HG03095 (cell line): ENCODE measurements around the gene SMIM44.
"Not testable (repeated sequence)": the region's sequence is repeated elsewhere in the genome, so short reads cannot be mapped to it uniquely, and the experiment has no call there.

Experiments used
- ATAC-seq: cut with Tn5 transposase; IDR thresholded peaks from one replicate; pipeline ENCODE4 v1.9.1; 2021; ENCODE audit warnings: moderate library complexity; ENCODE audit not compliant: unreplicated experiment

SMIM44 gene

GRCh38 chr19:3483226-3483628, at the start of gene SMIM44:
Gene SMIM44, minus strand, starts transcription at chr19:3483441. Its CDS starts 38 bp downstream, at chr19:3483403.
- ATAC-seq = no peak

DNA sequence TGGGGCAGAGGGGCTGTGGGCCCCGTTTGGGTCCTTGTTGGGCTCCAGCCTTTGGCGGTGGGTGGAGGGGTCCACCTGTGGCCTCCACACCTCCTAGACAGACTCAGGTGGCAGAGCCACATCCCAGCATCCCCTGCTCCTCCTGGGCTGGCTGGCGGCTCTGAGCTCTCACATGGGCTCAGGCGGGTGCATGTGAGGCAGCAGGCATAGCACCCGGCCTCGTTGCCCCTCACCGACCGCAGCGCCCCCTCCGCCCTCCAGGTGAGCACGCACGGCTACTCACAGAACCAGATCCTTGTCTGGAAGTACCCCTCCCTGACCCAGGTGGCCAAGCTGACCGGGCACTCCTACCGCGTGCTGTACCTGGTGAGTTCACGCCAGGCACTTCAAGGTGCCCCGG, 49.8 kb upstream of the SMIM44 start:
- no peak for ATAC-seq

DNA sequence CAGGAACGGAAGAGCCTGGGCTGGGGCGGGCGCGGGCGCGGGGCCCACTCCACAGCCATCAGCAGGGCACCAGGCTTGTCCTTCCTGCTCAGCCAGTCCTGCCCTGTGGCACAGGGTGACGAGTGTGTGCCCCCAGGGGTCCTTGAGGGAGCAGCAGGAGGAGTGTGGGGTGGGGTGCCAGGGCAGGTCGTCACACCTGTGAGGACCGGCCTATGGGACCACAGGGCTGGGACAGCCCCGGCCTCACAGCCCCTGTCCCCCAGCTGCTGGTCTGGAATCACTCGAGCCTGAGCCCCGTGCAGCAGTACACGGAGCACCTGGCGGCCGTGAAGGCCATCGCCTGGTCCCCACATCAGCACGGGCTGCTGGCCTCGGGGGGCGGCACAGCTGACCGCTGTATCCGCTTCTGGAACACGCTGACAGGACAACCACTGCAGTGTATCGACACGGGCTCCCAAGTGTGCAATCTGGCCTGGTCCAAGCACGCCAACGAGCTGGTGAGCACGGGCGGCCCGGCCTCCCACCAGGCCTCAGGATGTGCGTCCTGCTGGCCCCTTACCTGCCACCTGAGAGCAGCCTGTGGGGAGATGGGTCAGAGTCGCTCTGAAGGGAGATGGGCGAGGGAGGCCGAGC, 49.0 kb upstream of the SMIM44 start:
- ATAC-seq = no peak

DNA sequence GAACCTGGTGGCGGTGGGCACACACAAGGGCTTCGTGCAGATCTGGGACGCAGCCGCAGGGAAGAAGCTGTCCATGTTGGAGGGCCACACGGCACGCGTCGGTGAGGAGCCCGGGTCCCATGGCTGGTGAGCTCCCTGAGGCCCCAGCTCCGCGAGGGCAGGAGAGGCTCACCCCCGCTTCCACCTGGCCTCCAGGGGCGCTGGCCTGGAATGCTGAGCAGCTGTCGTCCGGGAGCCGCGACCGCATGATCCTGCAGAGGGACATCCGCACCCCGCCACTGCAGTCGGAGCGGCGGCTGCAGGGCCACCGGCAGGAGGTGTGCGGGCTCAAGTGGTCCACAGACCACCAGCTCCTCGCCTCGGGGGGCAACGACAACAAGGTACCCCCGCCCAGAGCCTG, 48.5 kb upstream of the SMIM44 start:
- no peak for ATAC-seq

GRCh38 chr19:3530389-3530788, 47.1 kb upstream of the SMIM44 start:
- no peak for ATAC-seq

- not testable (repeated sequence) for ATAC-seq
Measured at GRCh38 chr19:3529299-3529698, 46.1 kb upstream of the SMIM44 start.

DNA sequence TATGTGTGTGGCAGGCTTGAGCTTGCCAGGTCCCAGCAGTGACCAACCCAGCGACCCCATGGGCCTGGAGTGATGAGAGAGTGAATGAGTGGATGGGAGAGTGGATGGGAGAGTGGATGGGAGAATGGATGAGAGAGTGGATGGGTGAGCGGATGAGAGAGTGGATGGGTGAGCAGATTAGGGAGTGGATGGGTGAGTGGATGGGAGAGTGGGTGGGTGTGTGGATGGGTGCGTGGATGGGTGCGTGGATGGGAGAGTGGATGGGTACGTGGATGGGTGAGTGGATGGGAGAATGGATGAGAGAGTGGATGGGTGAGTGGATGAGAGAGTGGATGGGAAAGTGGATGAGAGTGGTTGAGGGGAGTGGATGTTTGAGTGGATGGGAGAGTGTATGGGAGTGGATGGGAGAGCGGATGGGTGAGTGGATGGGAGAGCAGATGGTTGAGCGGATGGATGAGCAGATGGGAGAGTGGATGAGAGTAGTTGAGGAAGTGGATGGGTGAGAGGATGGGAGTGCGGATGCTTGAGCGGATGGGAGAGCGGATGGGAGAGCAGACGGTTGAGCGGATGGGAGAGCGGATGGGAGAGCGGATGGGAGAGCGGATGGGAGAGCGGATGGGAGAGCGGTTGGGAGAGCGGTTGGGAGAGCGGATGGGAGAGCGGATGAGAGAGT, 45.4 kb upstream of the SMIM44 start:
- no peak for ATAC-seq

DNA sequence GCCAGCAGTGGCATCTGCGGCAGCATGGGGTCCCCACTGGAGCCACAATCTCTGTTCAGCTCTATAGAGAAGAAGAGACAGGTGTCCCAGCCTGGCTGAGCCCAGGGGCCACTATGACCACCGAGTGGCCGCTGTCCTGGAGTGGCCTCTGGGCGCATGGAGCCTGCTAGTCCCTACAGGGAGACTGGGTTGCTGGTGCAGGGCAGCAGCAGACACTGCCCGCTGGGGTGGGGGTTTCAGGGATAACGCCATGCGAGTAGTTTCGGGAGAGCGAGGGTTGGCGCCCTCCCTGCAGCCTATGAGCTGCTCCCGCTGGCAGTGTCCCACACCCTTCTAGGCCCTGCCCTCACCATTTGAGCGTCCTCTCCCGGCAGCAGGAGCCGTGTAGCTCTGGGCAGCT, 44.8 kb upstream of the SMIM44 start:
- no peak for ATAC-seq

- ATAC-seq = no peak
Measured at GRCh38 chr19:3527238-3527910, 44.1 kb upstream of the SMIM44 start.

GRCh38 chr19:3526507-3527237, 43.4 kb upstream of the SMIM44 start:
- ATAC-seq = no peak

- no peak for ATAC-seq
Measured at GRCh38 chr19:3524904-3525451, 41.7 kb upstream of the SMIM44 start.

GRCh38 chr19:3524078-3524842, 41.0 kb upstream of the SMIM44 start:
- ATAC-seq = no peak

GRCh38 chr19:3523361-3524077, 40.3 kb upstream of the SMIM44 start:
- ATAC-seq = no peak

- ATAC-seq = no peak
Measured at GRCh38 chr19:3522421-3523360, 39.5 kb upstream of the SMIM44 start.

- ATAC-seq = no peak
Measured at GRCh38 chr19:3521104-3521445, 37.8 kb upstream of the SMIM44 start.

GRCh38 chr19:3520166-3521103, 37.2 kb upstream of the SMIM44 start:
- ATAC-seq = no peak

- no peak for ATAC-seq
Measured at GRCh38 chr19:3519126-3519525, 35.9 kb upstream of the SMIM44 start.

DNA sequence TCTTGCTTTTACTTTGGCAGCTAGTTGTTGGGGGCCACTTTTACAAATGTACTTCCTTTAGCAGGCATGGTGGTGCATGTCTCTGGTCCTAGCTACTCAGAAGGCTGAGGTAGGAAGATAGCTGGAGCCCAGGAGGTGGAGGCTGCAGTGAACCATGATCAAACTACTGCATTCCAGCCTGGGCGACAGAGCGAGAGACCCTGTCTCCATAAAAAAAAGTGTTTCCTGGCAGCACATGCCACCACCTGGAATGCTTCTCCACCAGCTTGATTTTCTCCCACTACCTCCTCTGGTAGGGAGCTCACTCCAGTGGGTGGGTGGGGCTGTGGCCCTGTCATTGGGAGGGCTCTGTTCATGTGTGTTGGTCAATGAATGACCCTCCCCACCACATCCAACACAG, 35.4 kb upstream of the SMIM44 start:
- ATAC-seq = no peak
